GM12864 (cell line): ENCODE results near the gene DNAJC15.
"Not testable (repeated sequence)": the region's sequence is repeated elsewhere in the genome, so short reads cannot be mapped to it uniquely, and the experiment has no call there.

Experiments used
- DNase-seq: peaks from one replicate; pipeline ENCODE4 v3.0.0-alpha.2; 2011; ENCODE audit warnings: low read depth
- H3K4me3 ChIP-seq: 2 replicates; pipeline ENCODE4 v1.5.1; 2011; ENCODE audit warnings: mild to moderate bottlenecking, low read depth, low read length, control low read depth
- CTCF ChIP-seq: IDR thresholded peaks from 2 replicates; pipeline ENCODE4 v1.5.1; 2011; ENCODE audit warnings: low read depth, mild to moderate bottlenecking, moderate library complexity, low read length, control low read depth, inconsistent platforms; ENCODE audit errors: missing control alignments

DNAJC15 gene

DNA sequence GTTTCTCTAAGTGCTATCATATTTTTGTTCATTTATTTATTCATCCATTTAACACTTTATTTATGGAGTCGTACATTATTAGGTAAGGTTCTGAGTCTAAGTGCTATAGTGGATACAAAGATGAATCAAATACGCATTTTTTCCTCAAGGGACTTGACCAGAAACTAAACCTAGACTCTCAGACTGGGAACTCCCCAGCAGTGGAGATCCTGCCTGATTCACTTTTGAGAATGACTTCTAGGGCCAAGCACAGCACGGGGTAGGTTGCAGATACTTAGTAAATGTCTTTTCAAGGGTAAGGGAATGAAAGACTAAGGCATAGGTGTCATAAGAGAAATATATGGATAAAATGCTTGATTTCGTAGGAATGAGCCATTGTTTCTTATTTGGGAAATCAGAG, 7.2 kb downstream of the DNAJC15 start:
- H3K4me3 ChIP-seq, result no peak overlapping the region
- TF ChIP-seq CTCF, result no peak
- DNase-seq, result no peak

DNA sequence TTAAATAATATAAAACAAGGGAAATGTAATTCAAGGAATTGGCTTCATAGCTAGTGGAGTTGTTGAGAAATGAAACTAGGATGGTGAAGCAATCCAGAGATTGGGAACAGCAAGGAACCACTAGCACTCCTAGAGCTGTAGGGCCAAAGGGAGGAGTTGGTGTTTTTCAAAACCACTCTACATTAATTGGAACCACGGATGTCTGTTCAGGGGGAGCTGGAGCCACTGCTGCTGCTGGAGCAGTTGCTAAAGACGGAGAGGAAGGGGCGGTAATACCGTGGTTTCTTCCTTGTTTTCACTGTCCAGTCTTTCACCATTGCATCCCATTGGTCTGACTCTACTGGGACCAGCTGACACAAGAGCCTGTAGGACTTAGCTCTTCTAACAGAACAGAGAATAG, 8.5 kb downstream of the DNAJC15 start:
- TF ChIP-seq CTCF, result no peak
- DNase-seq, result no peak
- H3K4me3 ChIP-seq, result no peak overlapping the region

GRCh38 chr13:43033038-43033437, 9.7 kb downstream of the DNAJC15 start:
- H3K4me3 ChIP-seq, result no peak overlapping the region
- TF ChIP-seq CTCF, result no peak
- no peak for DNase-seq

GRCh38 chr13:43036351-43037250, 13.2 kb downstream of the DNAJC15 start:
- DNase-seq, result no peak

GRCh38 chr13:43039966-43040365, 16.6 kb downstream of the DNAJC15 start:
- no peak for DNase-seq
- TF ChIP-seq CTCF, result no peak

More at GRCh38 chr13:43036351-43037250, 13.2 kb downstream of the DNAJC15 start:
- TF ChIP-seq CTCF, result no peak
- no peak overlapping the region for H3K4me3 ChIP-seq

DNA sequence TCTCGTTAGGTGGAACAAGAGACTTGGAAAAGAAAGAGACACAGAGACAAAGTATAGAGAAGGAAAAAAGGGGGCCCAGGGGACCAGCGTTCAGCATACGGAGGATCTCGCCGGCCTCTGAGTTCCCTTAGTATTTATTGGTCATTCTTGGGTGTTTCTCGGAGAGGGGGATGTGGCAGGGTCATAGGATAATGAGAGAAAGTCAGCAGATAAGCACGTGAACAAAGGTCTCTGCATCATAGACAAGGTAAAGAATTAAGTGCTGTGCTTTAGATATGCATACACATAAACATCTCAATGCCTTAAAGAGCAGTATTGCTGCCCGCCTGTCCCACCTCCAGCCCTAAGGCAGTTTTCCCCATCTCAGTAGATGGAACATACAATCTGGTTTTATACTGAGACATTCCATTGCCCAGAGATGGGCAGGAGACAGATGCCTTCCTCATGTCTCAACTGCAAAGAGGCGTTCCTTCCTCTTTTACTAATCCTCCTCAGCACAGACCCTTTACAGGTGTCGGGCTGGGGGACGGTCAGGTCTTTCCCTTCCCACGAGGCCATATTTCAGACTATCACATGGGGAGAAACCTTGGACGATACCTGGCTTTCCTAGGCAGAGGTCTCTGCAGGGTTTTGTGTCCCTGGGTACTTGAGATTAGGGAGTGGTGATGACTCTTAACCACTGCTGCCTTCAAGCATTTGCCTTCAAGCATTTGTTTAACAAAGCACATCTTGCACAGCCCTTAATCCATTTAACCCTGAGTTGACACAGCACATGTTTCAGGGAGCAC, 17.4 kb downstream of the DNAJC15 start:
- not testable (repeated sequence) for DNase-seq, H3K4me3 ChIP-seq

More at GRCh38 chr13:43039966-43040365, 16.6 kb downstream of the DNAJC15 start:
- H3K4me3 ChIP-seq, result no peak overlapping the region

- H3K4me3 ChIP-seq, result no peak overlapping the region
- DNase-seq, result no peak
- no peak for TF ChIP-seq CTCF
Observed at GRCh38 chr13:43041369-43041921, 18.1 kb downstream of the DNAJC15 start.
